SK-N-MC (cell line): ENCODE measurements around the gene ZSWIM3.
"Not testable (repeated sequence)": the region's sequence is repeated elsewhere in the genome, so short reads cannot be mapped to it uniquely, and the experiment has no call there.

ENCODE experiments used
- DNase-seq: peaks from one replicate; pipeline ENCODE4 v3.0.0-alpha.2; 2011; ENCODE audit warnings: low read depth, low spot score
- H3K27ac ChIP-seq: fragments of 200-600 bp; sonication (generic); 2 replicates; pipeline ENCODE4 v1.5.1; 2016; ENCODE audit warnings: mixed run types
- H3K36me3 ChIP-seq: fragments of 200-600 bp; sonication (generic); 2 replicates; pipeline ENCODE4 v1.6.1; 2017; ENCODE audit warnings: antibody characterized with exemption, low read length, mixed read lengths; ENCODE audit not compliant: insufficient read depth
- H3K4me3 ChIP-seq: fragments of 200-600 bp; sonication (generic); 2 replicates; pipeline ENCODE4 v1.5.1; 2016
- H3K9ac ChIP-seq: fragments of 200-600 bp; sonication (generic); 2 replicates; pipeline ENCODE4 v1.8.0; 2017; ENCODE audit warnings: mixed run types, mixed read lengths; ENCODE audit not compliant: insufficient read length
- H3K9me3 ChIP-seq: fragments of 200-600 bp; sonication (generic); 2 replicates; pipeline ENCODE4 v1.6.1; 2017; ENCODE audit warnings: low read depth, mild to moderate bottlenecking, antibody characterized with exemption, low read length, moderate library complexity, mixed read lengths
- EZH2 ChIP-seq: fragments of 200-600 bp; sonication (generic); IDR thresholded peaks from one replicate; pipeline ENCODE4 v1.6.1; 2017; ENCODE audit warnings: antibody characterized with exemption
- FOXP2 ChIP-seq: optimal IDR thresholded peaks from 2 replicates; pipeline ENCODE3; 2011; ENCODE audit warnings: mild to moderate bottlenecking, moderate library complexity; ENCODE audit not compliant: insufficient read depth; ENCODE audit errors: extremely low read length, control extremely low read depth
- POLR2AphosphoS5 ChIP-seq: IDR thresholded peaks from 2 replicates; pipeline ENCODE4 v1.6.1; 2012; ENCODE audit warnings: mild to moderate bottlenecking, low read depth, low read length, borderline replicate concordance

The ZSWIM3 gene

DNA sequence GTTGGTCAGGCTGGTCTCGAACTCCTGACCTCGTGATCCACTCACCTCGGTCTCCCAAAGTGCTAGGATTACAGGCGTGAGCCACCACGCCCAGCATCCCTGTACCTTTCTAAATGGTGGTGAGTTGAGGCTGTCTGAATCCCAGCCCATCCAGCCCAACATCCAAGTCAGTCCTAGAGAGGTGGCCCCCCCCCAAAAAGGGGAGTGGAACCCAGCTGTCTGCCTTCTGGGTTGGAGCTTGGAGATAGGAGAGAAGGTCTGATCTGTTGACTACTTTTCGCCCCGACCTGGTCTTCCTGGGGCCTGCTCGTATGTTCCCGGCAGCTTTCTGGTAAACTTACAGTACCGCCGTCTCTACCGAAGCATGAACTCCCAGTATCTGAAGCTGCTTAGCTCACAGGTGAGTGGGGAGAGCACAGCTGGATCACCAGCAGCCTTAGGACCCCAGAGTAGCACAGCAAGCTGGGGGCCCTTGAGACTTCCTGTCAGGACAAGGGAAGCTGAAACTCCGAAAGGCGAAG is 39.3 kb downstream of the ZSWIM3 start:
- H3K36me3 ChIP-seq: peaks cover 16% of the 10 kb centered on the region; the same call in 1 of the 2 replicates
- TF ChIP-seq POLR2AphosphoS5: no peak
- no peak for TF ChIP-seq FOXP2
- TF ChIP-seq EZH2: no peak
- no peak for DNase-seq
- no peaks in the 10 kb centered on the region for H3K9me3 ChIP-seq
- no peak overlapping the region for H3K4me3 ChIP-seq
- H3K27ac ChIP-seq: no peak overlapping the region
- H3K9ac ChIP-seq: no peak overlapping the region

DNA sequence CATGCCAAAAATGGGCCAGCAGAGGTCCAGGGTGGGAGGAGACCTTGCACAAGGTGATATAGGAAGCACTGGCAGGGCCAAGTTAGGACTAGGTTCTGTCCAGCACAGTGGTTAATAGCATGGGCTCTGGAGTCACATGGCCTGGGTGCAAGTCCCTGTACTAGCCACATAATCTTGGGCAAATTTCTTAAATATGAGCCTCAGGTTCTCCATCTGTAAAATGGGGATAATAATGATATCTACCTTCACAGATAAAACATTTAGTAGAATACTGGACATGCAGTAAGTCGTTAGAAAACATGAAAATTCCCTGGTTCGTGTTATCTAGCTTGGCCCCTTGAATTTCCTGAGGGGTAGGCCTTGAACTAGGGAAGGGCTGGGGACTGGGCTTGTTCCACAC is 39.9 kb downstream of the ZSWIM3 start:
- peaks cover 21% of the 10 kb centered on the region; the same call in 1 of the 2 replicates for H3K36me3 ChIP-seq
- H3K9me3 ChIP-seq: no peaks in the 10 kb centered on the region
- no peak overlapping the region for H3K27ac ChIP-seq
- no peak for DNase-seq
- H3K4me3 ChIP-seq: no peak overlapping the region
- H3K9ac ChIP-seq: no peak overlapping the region
- no peak for TF ChIP-seq EZH2
- TF ChIP-seq FOXP2: no peak
- no peak for TF ChIP-seq POLR2AphosphoS5

DNA sequence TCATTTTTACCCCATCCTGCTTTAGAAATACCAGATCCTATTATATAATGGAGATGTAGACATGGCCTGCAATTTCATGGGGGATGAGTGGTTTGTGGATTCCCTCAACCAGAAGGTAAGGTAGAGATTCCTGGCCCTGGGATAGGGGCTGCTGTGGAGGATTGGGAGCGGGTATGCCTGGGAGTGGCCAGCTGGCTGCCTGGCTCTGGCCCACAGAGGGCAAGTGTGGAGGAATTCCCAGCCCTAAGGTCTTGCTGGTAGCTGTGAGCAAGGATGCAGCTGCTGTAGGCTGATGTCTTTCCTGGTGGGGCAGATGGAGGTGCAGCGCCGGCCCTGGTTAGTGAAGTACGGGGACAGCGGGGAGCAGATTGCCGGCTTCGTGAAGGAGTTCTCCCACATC is 40.3 kb downstream of the ZSWIM3 start:
- DNase-seq: no peak
- H3K9ac ChIP-seq: no peak overlapping the region
- H3K36me3 ChIP-seq: peaks cover 22% of the 10 kb centered on the region; the same call in 1 of the 2 replicates
- TF ChIP-seq EZH2 (no peak), POLR2AphosphoS5 (no peak), FOXP2 (no peak)
- H3K4me3 ChIP-seq: no peak overlapping the region
- H3K9me3 ChIP-seq: no peaks in the 10 kb centered on the region
- no peak overlapping the region for H3K27ac ChIP-seq

DNA sequence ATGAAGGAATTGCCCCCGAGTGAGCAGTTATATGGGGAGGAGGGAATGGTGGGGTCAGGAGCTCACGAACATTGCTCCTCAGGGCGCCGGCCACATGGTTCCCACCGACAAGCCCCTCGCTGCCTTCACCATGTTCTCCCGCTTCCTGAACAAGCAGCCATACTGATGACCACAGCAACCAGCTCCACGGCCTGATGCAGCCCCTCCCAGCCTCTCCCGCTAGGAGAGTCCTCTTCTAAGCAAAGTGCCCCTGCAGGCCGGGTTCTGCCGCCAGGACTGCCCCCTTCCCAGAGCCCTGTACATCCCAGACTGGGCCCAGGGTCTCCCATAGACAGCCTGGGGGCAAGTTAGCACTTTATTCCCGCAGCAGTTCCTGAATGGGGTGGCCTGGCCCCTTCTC is 40.9 kb downstream of the ZSWIM3 start:
- Histone ChIP-seq H3K9me3 (no peaks in the 10 kb centered on the region), H3K4me3 (no peak overlapping the region), H3K36me3 (peaks cover 22% of the 10 kb centered on the region; the same call in 1 of the 2 replicates), H3K27ac (no peak overlapping the region), H3K9ac (no peak overlapping the region)
- TF ChIP-seq FOXP2: no peak
- no peak for TF ChIP-seq EZH2
- no peak for TF ChIP-seq POLR2AphosphoS5
- DNase-seq: no peak

DNA sequence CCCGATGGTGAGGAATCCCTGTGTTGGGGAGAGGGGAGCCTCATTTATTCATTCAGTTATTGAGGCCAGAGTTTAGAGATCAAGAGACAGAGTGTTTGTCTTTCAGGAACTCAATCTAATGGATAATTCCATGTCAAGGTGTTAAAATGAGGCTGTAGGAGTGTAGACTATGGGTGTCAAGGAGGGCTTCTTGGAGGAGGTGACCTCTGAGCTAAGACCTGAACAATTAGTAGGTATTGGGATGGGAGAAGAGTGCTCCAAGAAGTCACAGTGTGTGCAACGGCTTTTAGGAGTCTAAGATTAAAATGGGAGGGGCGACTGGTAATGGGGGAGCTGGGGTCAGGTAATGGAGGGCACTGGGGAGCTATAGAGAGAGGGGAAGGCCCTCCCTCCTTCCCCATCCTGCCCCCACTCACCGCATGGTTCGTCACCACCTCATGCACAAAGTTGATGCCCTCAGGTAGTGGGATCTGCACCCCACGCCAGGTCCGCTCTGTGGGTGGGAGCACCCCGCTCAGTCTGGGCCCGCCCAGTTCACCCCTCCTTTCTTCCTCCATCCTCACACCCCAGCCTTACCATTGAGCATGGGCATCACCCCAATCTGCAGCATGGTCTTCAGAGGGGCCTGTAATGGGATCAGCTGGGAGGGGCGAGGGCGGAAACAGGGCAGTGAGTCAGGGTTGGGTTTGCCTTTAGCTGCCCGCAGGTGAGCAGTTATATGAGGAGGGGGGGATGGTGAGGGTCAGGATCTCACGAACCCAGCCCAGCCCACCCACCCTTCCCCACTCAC is 41.8 kb downstream of the ZSWIM3 start:
- Histone ChIP-seq H3K9ac (no peak overlapping the region), H3K9me3 (no peaks in the 10 kb centered on the region), H3K27ac (no peak overlapping the region), H3K36me3 (peaks cover 22% of the 10 kb centered on the region; the same call in 1 of the 2 replicates), H3K4me3 (no peak overlapping the region)
- DNase-seq: no peak
- TF ChIP-seq FOXP2: no peak
- no peak for TF ChIP-seq POLR2AphosphoS5
- TF ChIP-seq EZH2: no peak

DNA sequence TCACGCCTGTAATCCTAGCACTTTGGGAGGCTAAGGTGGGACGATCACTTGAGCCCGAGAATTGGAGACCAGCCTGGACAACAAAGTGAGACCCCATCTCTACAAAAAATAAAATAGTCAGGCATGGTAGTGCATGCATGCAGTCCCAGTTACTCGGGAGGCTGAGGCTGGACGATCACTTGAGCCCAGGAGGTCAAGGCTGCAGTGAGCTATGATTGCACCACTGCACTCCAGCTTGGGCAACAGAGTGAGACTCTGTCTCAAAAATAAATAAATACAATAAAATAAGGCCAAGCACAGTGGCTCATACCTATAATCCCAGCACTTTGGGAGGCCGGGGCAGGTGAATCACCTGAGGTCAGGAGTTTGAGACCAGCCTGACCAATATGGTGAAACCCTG is 43.9 kb downstream of the ZSWIM3 start:
- not testable (repeated sequence) for H3K9ac ChIP-seq, H3K9me3 ChIP-seq, DNase-seq, H3K4me3 ChIP-seq, H3K27ac ChIP-seq
- peaks cover 41% of the 10 kb centered on the region; the same call in 1 of the 2 replicates for H3K36me3 ChIP-seq

DNA sequence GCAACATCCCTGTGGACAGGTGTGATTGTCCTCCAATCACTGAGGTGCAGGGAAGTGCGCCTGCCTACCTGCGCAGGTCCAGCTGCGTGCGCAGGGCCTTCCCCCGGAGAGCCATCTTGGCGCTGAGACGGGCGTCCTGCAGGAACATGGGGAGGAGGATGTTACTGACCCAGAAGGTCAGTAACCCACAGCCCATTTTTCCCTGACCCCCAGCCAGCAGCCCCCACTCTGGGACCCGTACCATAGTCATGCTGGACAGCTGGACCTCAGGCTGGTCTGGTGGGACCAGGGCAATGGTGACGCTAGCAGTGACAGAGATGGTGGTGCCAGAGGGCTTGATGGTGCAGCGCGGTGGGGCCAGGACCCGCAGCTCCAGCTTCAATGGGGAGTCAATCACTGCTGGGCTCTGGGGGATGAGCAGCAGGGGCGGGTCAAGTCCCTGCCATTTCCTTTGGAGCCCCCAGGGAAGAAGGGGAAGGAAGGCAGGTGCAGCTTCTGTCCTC is 44.8 kb downstream of the ZSWIM3 start:
- Histone ChIP-seq H3K27ac (no peak overlapping the region), H3K9ac (no peak overlapping the region), H3K9me3 (no peaks in the 10 kb centered on the region), H3K4me3 (no peak overlapping the region), H3K36me3 (peaks cover 39% of the 10 kb centered on the region; the same call in 1 of the 2 replicates)
- no peak for DNase-seq
- no peak for TF ChIP-seq EZH2
- TF ChIP-seq FOXP2: no peak
- TF ChIP-seq POLR2AphosphoS5: no peak

DNA sequence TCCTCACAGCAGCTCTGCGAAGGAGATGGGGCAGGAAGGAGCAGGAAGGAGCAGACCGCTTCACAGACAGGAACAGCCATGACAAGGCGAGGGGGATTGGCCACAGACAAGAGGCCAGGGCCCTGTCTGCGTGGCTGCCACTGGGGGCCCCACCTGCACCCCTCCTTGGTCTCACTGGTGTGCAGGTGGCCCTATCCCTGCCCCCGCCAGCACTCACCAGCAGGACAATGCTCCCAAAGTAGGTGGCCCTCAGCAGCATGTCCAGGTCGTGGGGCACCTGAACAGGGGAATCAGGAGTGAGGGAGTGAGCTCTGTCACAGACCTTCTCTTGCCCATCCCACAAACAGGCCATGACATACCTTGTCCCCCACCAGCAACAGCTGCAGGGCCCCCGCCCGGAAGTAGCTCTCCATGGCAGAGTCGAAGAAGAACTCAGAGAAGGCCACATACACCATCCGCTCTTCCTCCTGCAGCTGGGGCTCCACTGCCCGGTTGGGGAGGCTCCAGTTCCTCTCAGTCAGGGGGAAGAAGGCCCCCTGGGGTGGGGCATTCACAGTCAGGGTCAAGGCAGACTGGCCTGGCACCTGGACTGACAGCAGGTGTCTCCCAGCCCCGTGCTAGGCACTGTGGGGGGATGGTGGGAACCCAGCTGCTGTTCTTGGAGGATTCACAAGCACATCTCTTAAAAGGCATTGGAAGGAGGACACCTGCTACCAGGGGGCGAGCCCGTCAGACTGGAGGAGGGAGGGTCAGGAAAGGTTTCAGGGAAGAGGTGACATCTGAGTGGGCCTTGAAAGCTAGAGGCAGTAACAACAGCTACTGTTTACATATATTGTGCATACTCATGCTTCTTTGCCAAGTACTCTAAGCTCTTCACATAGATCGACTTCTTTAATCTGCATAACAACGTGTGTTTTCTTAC is 47.4 kb downstream of the ZSWIM3 start:
- Histone ChIP-seq H3K36me3 (peaks cover 44% of the 10 kb centered on the region; the same call in 1 of the 2 replicates), H3K27ac (no peak overlapping the region), H3K9me3 (no peaks in the 10 kb centered on the region), H3K9ac (no peak overlapping the region), H3K4me3 (no peak overlapping the region)
- TF ChIP-seq POLR2AphosphoS5 (no peak), FOXP2 (no peak), EZH2 (no peak)
- DNase-seq: no peak
